Stomach (tissue), 4 donors: ENCODE results near the gene GLUL.

Source experiments
- POLR2A ChIP-seq, 4 donors: fragments of 450-650 bp; IDR thresholded peaks; one replicate each; pipeline ENCODE4 v1.6.1; 2016; ENCODE audit warnings: antibody characterized with exemption in 4 of 4, control low read depth in 2 of 4, mild to moderate bottlenecking in 1 of 4, moderate library complexity in 1 of 4
- POLR2AphosphoS5 ChIP-seq, 3 donors: sonication (generic); formaldehyde crosslinking; IDR thresholded peaks; one replicate each; pipeline ENCODE4 v1.6.1; 2016; ENCODE audit warnings: antibody characterized with exemption in 3 of 3
- TF ChIP-seq, protein P1 (sequence below), 7 experiments: fragments of 450-650 bp in 4 of 7; fragments of 200-600 bp in 3 of 7; sonication (generic) in 3 of 7; IDR thresholded peaks; one replicate each; pipeline ENCODE4 v1.5.1; 2016 to 2019; ENCODE audit warnings: antibody characterized with exemption in 7 of 7, control low read depth in 2 of 7, mild to moderate bottlenecking in 1 of 7

- TF ChIP-seq, protein P1, sequence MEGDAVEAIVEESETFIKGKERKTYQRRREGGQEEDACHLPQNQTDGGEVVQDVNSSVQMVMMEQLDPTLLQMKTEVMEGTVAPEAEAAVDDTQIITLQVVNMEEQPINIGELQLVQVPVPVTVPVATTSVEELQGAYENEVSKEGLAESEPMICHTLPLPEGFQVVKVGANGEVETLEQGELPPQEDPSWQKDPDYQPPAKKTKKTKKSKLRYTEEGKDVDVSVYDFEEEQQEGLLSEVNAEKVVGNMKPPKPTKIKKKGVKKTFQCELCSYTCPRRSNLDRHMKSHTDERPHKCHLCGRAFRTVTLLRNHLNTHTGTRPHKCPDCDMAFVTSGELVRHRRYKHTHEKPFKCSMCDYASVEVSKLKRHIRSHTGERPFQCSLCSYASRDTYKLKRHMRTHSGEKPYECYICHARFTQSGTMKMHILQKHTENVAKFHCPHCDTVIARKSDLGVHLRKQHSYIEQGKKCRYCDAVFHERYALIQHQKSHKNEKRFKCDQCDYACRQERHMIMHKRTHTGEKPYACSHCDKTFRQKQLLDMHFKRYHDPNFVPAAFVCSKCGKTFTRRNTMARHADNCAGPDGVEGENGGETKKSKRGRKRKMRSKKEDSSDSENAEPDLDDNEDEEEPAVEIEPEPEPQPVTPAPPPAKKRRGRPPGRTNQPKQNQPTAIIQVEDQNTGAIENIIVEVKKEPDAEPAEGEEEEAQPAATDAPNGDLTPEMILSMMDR (IDR thresholded peaks at IDR 0.05): no peak
- TF ChIP-seq POLR2A (IDR thresholded peaks at IDR 0.05) (no peak), POLR2AphosphoS5 (IDR thresholded peaks at IDR 0.05) (no peak)
These were observed 14.0 kb upstream of the GLUL start for GRCh38 chr1:182405578-182405977.
